ENCODE data around the gene WDR70.
"Not testable (repeated sequence)": the region's sequence is repeated elsewhere in the genome, so short reads cannot be mapped to it uniquely, and the experiment has no call there.

The WDR70 gene

GRCh38 chr5:37514946-37515345 is 135.8 kb downstream of the WDR70 start:
- DNase-seq, result no peak

DNA sequence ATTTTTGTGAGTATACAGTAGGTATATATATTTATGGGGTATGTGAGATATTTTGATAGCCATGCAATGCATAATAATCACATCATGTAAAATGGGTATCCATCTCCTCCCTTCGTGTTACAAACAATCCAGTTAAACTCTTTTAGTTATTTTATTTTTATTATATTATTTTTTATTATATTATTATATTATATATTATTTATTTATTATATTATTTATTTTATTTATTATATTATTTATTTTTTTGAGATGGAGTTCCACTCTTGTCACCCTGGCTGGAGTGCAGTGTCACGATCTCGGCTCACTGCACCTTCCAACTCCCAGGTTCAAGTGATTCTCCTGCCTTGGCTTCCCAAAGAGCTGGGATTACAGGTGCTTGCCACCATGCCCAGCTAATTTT is 138.6 kb downstream of the WDR70 start:
- no peak for DNase-seq

DNA sequence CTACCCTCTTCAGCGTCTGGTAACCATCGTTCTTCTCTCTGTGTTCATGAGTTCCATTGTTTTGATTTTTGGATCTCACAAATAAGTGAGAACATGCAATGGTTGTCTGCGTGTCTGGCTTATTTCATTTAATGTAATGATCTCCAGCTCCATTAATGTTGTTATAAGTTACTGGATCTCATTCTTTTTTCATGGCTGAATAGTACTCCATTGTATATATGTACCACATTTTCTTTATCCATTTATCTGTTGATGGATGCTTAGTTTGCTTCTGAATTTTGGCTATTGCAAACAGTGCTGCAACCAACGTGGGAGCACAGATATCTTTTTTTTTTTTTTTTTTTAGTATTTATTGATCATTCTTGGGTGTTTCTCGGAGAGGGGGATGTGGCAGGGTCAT is 139.2 kb downstream of the WDR70 start:
- DNase-seq, result not testable (repeated sequence)

DNA sequence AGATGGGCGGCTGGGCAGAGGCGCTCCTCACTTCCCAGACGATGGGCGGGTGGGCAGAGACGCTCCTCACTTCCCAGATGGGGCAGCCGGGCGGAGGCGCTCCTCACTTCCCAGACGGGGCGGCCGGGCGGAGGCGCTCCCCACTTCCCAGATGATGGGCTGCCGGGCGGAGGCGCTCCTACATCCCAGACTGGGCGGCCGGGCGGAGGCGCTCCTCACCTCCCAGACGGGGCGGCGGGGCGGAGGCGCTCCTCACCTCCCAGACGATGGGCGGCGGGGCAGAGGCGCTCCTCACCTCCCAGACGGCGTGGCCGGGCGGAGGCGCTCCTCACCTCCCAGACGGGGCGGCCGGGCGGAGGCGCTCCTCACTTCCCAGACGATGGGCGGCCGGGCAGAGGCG is 140.2 kb downstream of the WDR70 start:
- no peak for DNase-seq

GRCh38 chr5:37519807-37520206 is 140.7 kb downstream of the WDR70 start:
- DNase-seq, result no peak

- DNase-seq, result no peak
Observed at GRCh38 chr5:37520811-37521210, 141.7 kb downstream of the WDR70 start.

DNA sequence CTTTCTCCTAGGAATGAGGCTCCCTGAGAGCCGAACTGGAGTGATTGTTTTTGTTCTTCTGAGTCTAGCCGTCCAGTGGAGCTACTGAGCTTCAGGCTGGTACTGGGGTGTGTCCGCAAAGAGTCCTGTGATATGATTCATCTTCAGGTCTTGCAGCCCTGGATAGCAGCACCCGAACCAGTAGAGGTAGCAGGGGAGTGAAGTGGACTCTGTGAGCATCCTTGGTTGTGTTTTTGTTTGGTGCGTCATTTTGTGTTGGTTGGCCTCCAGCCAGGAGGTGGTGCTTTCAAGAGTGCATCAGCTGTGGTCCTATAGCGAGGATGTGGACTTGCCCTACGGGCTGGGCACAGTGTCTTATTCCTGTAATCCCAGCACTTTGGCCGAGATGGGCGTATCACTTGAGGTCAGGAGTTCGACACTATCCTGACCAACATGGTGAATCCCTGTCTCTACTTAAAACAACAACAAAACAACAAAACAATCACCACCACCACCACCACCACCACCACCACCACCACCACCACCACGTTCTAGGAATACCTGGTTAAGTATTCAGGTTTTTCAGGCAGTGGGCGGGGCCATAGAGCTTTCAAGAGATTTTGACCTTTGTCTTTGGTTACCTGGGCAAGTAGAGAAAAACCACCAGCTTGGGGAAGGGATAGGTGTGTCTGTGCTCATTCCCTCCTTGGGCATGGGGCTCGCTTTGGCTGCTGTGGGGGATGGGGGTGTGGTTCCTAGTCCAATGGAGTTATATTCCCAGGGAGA is 154.0 kb downstream of the WDR70 start:
- DNase-seq, result no peak

DNA sequence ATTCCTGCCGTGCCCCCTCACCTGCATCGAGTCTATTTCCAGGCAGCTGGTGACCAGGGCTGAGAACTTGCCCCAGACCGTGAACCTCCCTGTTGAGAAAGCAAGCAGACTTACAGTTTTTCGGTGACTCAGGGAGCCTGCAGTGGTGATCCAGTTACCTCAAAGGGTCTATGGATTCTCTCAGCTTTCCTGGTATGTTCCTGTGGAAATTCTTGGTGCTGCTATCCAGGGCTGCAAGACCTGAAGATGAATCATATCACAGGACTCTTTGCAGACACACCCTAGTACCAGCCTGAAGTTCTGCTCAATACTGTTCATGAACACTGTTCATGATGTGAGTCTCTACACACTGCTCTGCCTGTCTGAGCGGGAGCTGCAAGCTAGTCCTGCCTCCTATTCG is 154.7 kb downstream of the WDR70 start:
- DNase-seq, result no peak

DNA sequence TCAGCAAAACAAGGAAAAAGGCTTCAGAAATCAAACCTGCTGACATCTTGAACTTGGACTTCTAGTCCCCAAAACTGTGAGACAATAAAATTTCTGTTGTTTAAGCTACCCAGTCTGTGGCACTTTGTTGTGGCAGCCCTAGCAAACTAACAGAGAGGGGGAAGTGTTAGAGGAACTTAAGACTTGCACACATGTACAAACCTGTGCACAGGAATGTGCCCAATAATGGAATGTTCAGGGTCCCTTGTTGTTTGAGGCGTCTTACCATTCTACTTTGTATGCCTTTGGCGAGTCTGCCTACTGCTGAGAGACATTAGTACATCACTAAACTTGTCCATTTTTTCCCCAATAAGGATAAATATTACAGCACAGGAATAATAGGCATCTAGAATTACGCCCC is 160.3 kb downstream of the WDR70 start:
- no peak for DNase-seq

- no peak for DNase-seq
Observed at GRCh38 chr5:37543216-37543615, 164.1 kb downstream of the WDR70 start.

DNA sequence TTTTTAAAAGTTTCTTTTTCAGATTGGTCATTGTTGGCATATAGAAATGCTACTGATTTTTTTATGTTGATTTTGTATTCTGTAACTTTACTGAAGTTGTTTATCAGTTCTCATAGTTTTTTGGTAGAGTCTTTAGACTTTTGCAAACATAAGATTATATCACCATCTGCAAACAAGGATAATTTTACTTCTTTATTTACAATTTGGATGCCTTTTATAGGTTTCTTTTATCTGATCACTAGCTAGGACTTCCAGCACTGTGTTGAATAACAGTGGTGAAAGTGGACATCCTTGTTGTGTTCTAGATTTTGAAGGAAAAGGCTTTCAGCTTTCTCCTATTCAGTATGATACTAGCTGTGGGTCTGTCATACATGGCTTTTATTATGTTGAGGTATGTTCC is 170.3 kb downstream of the WDR70 start:
- no peak for DNase-seq

GRCh38 chr5:37552161-37552560 is 173.0 kb downstream of the WDR70 start:
- no peak for DNase-seq

- DNase-seq, result no peak
Observed at GRCh38 chr5:37552770-37553719, 173.9 kb downstream of the WDR70 start.

DNA sequence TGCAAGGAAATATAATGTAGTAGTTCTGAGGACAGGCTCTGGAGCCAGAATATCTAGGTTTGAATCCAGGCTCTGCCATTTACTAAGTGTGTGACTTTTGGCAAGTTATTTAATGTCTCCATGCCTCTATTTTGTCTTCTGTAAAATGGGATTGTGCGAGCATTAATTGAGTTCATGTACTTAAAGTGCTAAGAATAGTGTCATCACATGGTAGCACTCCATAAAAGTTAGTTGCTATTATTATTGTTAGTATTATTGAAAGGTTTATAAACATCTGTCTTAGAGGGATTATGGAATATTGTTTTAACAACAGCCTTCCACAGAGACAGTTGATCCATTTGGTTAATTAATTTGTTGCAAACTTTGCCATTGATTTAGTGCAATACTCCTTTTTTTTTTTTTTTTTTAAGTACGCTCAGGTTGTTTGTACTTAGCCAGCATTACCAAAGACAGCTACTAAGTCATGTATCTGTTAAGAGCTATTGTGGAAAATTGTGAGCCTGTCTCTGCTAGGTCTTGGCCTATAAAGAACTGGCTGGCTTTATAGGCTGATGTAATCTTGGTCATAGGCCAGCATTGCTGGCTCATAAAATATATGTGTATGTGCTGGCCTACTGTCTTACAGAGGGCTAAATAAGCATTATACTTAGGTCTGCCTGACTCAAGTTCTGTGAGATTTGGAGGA is 174.7 kb downstream of the WDR70 start:
- no peak for DNase-seq

- DNase-seq, result no peak
Observed at GRCh38 chr5:37554405-37554739, 175.3 kb downstream of the WDR70 start.

- no peak for DNase-seq
Observed at GRCh38 chr5:37554938-37555337, 175.8 kb downstream of the WDR70 start.

GRCh38 chr5:37557734-37558293 is 178.7 kb downstream of the WDR70 start:
- no peak for DNase-seq

DNA sequence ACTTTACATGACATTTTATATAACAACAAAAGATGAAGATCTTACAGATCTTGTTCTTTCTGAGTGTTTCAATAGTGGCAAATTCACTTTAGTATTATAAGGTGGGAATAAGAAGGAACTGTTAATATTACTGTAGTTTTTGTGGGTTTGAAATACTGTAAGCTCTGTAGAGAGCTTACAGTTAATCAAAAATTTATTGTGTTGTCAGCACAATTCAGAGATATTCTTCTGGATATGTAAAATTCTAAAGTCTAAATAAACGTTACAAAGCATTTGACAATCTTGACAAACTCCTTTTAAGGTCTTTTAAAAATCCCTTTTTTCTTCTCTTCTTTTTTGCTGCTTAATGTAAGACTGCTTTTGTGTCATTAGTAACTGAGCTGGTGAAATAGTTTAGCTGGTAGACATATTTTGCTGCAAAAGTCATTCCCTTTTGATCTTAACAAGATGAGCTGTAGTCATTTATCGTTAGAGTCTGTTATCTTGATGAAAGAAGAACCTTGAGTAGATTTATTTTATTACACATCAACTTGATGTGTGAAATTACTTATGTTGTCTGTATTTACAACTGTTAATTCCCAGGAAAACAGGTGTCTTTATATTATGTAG is 186.0 kb downstream of the WDR70 start:
- DNase-seq, result no peak

- no peak for DNase-seq
Observed at GRCh38 chr5:37567566-37567965, 188.4 kb downstream of the WDR70 start.

DNA sequence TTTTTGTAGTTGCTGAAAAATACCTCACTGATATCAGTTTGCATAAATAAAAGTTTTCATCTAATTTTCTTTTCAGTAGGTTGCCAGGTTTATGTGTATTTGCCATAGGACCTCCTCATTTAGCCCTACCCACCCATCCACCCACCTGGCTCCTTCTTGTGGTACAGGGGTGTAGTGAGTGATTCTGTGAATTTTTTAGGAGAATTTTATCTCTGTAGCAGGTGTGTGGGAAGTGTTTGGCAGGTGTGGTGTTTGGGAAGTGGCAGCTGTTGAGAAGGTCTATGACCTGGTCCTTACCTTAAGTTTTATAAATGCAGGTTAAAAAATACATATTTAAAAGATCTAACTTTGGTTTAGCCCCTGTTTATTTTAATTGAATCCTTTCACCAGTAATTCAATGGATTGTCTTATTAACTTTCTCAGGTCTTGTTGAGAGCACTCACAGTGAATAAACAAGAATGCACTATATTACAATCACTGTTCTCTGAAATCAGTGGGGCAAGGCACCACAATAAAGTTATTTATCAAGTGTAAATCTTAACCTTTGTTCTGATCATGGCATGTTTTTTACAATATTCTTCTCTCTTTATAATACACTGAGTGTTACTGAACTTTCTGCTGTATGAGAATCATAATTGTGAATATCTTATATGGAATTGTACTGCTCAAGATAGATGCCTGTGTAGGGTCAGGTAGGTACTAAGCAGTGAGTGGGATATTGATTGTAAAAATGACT is 189.1 kb downstream of the WDR70 start:
- no peak for DNase-seq

- DNase-seq, result no peak
Observed at GRCh38 chr5:37568893-37569292, 189.8 kb downstream of the WDR70 start.

- DNase-seq, result no peak
Observed at GRCh38 chr5:37569466-37569865, 190.3 kb downstream of the WDR70 start.
